Mucosa of stomach (tissue), 1 donor: ENCODE results near the gene CLIP1.

ENCODE experiments used
- H3K27me3 ChIP-seq: one replicate; pipeline ENCODE4 v1.7.0; 2013; ENCODE audit warnings: mild to moderate bottlenecking, low read length; ENCODE audit not compliant: control insufficient read depth, insufficient read depth
- H3K36me3 ChIP-seq: one replicate; pipeline ENCODE4 v1.7.0; 2013; ENCODE audit warnings: low read length; ENCODE audit not compliant: control insufficient read depth, insufficient read depth
- H3K4me1 ChIP-seq: one replicate; pipeline ENCODE4 v1.7.0; 2013; ENCODE audit warnings: mild to moderate bottlenecking, low read length; ENCODE audit not compliant: control insufficient read depth, insufficient read depth
- H3K4me3 ChIP-seq: one replicate; pipeline ENCODE4 v1.7.0; 2013; ENCODE audit warnings: low read length
- H3K9ac ChIP-seq: one replicate; pipeline ENCODE4 v1.7.0; 2013; ENCODE audit warnings: mild to moderate bottlenecking, low read length, moderate library complexity
- H3K9me3 ChIP-seq: one replicate; pipeline ENCODE4 v1.7.0; 2013; ENCODE audit warnings: mild to moderate bottlenecking, low read length, moderate library complexity; ENCODE audit not compliant: control insufficient read depth
- donor health status: Pancreatic carcinoma.

The CLIP1 gene

GRCh38 chr12:122345042-122345441 lies 77.4 kb downstream of the CLIP1 start:
- H3K4me3 ChIP-seq, result no peak overlapping the region
- H3K9me3 ChIP-seq, result no peaks in the 10 kb centered on the region
- no peaks in the 10 kb centered on the region for H3K4me1 ChIP-seq
- no peaks in the 10 kb centered on the region for H3K27me3 ChIP-seq
- H3K36me3 ChIP-seq, result no peaks in the 10 kb centered on the region
- H3K9ac ChIP-seq, result no peak overlapping the region

GRCh38 chr12:122336015-122336946 lies 86.2 kb downstream of the CLIP1 start:
- H3K9me3 ChIP-seq, result no peaks in the 10 kb centered on the region
- no peaks in the 10 kb centered on the region for H3K27me3 ChIP-seq
- H3K4me3 ChIP-seq, result no peak overlapping the region
- H3K4me1 ChIP-seq, result no peaks in the 10 kb centered on the region
- no peaks in the 10 kb centered on the region for H3K36me3 ChIP-seq
- no peak overlapping the region for H3K9ac ChIP-seq

GRCh38 chr12:122333142-122334087 lies 89.1 kb downstream of the CLIP1 start:
- no peaks in the 10 kb centered on the region for H3K27me3 ChIP-seq
- H3K9me3 ChIP-seq, result no peaks in the 10 kb centered on the region
- H3K4me1 ChIP-seq, result no peaks in the 10 kb centered on the region
- H3K4me3 ChIP-seq, result no peak overlapping the region
- no peak overlapping the region for H3K9ac ChIP-seq
- no peaks in the 10 kb centered on the region for H3K36me3 ChIP-seq

- Histone ChIP-seq H3K4me1 (no peaks in the 10 kb centered on the region), H3K4me3 (no peak overlapping the region), H3K9ac (no peak overlapping the region), H3K27me3 (no peaks in the 10 kb centered on the region), H3K36me3 (peaks cover 4% of the 10 kb centered on the region), H3K9me3 (no peaks in the 10 kb centered on the region)
Measured at GRCh38 chr12:122327494-122328385, 94.7 kb downstream of the CLIP1 start.

GRCh38 chr12:122327014-122327413 lies 95.5 kb downstream of the CLIP1 start:
- H3K9me3 ChIP-seq, result no peaks in the 10 kb centered on the region
- H3K36me3 ChIP-seq, result peaks cover 4% of the 10 kb centered on the region
- H3K4me3 ChIP-seq, result no peak overlapping the region
- H3K27me3 ChIP-seq, result no peaks in the 10 kb centered on the region
- H3K9ac ChIP-seq, result no peak overlapping the region
- H3K4me1 ChIP-seq, result no peaks in the 10 kb centered on the region

GRCh38 chr12:122326586-122326985 lies 95.9 kb downstream of the CLIP1 start:
- Histone ChIP-seq H3K36me3 (peaks cover 4% of the 10 kb centered on the region), H3K4me3 (no peak overlapping the region), H3K4me1 (no peaks in the 10 kb centered on the region), H3K9ac (no peak overlapping the region), H3K9me3 (no peaks in the 10 kb centered on the region), H3K27me3 (no peaks in the 10 kb centered on the region)

GRCh38 chr12:122323311-122324019 lies 99.0 kb downstream of the CLIP1 start:
- peaks cover 6% of the 10 kb centered on the region for H3K4me1 ChIP-seq
- no peak overlapping the region for H3K4me3 ChIP-seq
- H3K36me3 ChIP-seq, result peaks cover 4% of the 10 kb centered on the region
- H3K9ac ChIP-seq, result no peak overlapping the region
- no peaks in the 10 kb centered on the region for H3K27me3 ChIP-seq
- H3K9me3 ChIP-seq, result no peaks in the 10 kb centered on the region

- H3K36me3 ChIP-seq, result no peaks in the 10 kb centered on the region
- H3K9ac ChIP-seq, result no peak overlapping the region
- H3K9me3 ChIP-seq, result no peaks in the 10 kb centered on the region
- no peaks in the 10 kb centered on the region for H3K27me3 ChIP-seq
- H3K4me1 ChIP-seq, result peaks cover 6% of the 10 kb centered on the region
- H3K4me3 ChIP-seq, result no peak overlapping the region
Measured at GRCh38 chr12:122322501-122322900, 100.0 kb downstream of the CLIP1 start.

GRCh38 chr12:122318607-122319605 lies 103.6 kb downstream of the CLIP1 start:
- no peak overlapping the region for H3K4me3 ChIP-seq
- H3K36me3 ChIP-seq, result no peaks in the 10 kb centered on the region
- H3K9ac ChIP-seq, result no peak overlapping the region
- no peaks in the 10 kb centered on the region for H3K9me3 ChIP-seq
- H3K4me1 ChIP-seq, result peaks cover 6% of the 10 kb centered on the region
- no peaks in the 10 kb centered on the region for H3K27me3 ChIP-seq

GRCh38 chr12:122312926-122313325 lies 109.5 kb downstream of the CLIP1 start:
- no peaks in the 10 kb centered on the region for H3K27me3 ChIP-seq
- peaks cover 4% of the 10 kb centered on the region for H3K36me3 ChIP-seq
- H3K9me3 ChIP-seq, result no peaks in the 10 kb centered on the region

More at GRCh38 chr12:122312926-122313325, 109.5 kb downstream of the CLIP1 start:
- Histone ChIP-seq H3K4me1 (no peaks in the 10 kb centered on the region), H3K9ac (no peak overlapping the region), H3K4me3 (no peak overlapping the region)
